OCI-LY1 (cell line): ENCODE results near the gene KIF13A.

ENCODE experiments used
- EZH2 ChIP-seq: fragments of 200-600 bp; sonication (generic), shearing (Covaris generic); IDR thresholded peaks from 2 replicates; pipeline ENCODE4 v1.8.0; 2017; ENCODE audit warnings: borderline replicate concordance, mixed run types, mild to moderate bottlenecking, antibody characterized with exemption, low read length, moderate library complexity, mixed read lengths
- TF ChIP-seq, protein P1 (sequence below): fragments of 200-600 bp; sonication (generic), shearing (Covaris generic); IDR thresholded peaks from 2 replicates; pipeline ENCODE4 v1.5.1; 2017; ENCODE audit warnings: mild to moderate bottlenecking, antibody characterized with exemption, low read length, moderate library complexity, mixed read lengths

DNA sequence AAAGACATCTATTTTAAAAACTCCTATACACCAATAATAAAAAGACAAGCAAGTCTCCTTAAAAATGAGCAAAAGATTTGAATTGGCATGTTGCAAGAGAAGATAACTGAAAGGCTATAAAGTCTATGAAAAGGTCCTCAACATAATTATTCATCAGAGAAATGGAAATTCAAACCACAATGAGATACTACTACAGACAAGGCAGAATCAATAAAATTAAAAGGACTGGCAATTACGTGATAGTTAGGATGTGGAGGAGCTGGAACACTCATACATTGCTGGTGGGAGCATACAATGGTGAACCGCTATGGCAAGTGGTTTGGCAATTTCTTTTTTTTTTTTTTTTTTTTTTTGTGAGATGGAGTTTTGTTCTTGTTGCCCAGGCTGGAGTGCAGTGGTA lies 43.8 kb upstream of the KIF13A start:
- TF ChIP-seq, protein P1, sequence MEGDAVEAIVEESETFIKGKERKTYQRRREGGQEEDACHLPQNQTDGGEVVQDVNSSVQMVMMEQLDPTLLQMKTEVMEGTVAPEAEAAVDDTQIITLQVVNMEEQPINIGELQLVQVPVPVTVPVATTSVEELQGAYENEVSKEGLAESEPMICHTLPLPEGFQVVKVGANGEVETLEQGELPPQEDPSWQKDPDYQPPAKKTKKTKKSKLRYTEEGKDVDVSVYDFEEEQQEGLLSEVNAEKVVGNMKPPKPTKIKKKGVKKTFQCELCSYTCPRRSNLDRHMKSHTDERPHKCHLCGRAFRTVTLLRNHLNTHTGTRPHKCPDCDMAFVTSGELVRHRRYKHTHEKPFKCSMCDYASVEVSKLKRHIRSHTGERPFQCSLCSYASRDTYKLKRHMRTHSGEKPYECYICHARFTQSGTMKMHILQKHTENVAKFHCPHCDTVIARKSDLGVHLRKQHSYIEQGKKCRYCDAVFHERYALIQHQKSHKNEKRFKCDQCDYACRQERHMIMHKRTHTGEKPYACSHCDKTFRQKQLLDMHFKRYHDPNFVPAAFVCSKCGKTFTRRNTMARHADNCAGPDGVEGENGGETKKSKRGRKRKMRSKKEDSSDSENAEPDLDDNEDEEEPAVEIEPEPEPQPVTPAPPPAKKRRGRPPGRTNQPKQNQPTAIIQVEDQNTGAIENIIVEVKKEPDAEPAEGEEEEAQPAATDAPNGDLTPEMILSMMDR: no peak
- TF ChIP-seq EZH2: no peak
